ENCODE measurements around the gene HECTD2.
"Not testable (repeated sequence)": the region's sequence is repeated elsewhere in the genome, so short reads cannot be mapped to it uniquely, and the experiment has no call there.

The HECTD2 gene

DNA sequence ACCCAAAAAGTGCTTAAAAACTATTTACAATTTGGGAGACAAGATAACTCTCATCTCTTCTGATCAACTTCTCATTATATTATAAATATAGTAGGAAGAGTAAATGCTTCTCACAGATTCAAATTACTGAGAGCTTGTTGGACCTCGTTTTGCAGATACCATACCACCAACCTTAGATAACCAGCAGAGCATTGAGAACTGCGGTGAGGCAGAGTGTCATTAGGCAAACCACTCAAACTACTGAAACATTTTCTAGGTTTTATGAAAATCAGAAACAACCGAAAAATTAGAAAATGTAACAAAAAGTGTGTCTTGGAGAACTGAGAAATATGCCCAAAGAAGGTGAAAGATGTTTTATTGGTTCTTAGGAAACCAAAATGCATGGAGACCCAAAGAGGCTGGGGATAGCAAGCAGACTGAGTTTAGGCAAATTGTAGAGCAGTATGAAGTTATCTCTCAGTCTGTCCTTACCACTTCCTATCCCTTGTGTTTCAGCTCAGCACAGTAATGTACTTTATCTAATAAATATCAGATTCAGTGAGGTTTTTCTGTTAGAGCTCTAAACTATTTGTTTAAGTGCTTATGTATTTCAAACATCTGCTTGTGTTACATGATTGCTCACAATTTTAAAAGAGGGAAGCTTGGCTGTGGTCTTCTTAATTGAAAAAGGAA is 77.9 kb downstream of the HECTD2 start:
- no peak for DNase-seq

DNA sequence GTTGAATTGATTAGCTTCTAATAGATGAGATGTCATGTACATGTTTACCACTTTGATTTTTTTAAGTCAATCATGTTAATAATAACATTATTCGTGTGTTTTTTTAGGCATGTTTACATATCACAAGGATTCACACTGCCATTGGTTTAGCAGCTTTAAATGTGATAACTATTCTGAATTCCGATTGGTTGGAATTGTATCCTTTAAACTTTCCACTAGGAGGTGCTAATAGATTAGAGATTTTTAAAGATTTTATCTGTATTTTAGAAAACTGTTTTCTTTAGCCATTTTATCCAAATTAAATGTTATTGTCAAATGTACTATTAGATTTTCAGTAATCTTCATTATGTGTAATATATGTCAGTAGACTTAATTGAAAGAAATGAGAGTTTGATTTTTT is 83.2 kb downstream of the HECTD2 start:
- DNase-seq: no peak

DNA sequence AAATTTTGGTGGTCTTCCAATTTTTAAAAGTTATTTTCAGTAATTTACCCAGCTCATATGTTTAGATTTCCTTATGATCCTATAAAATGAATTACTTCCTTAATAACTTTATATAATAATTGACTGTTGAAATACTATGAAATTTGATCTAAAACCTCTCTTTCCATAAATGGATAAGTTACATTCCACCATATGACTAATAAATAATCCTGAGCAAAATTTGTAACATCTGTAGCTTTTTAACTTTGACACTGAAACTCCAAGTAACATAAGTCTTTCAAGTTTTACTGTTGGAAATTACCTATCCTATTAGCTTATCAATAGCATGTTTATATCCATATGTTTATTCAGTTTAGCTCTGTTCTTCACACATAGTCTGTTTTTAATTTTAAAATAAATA is 85.3 kb downstream of the HECTD2 start:
- DNase-seq: no peak

DNA sequence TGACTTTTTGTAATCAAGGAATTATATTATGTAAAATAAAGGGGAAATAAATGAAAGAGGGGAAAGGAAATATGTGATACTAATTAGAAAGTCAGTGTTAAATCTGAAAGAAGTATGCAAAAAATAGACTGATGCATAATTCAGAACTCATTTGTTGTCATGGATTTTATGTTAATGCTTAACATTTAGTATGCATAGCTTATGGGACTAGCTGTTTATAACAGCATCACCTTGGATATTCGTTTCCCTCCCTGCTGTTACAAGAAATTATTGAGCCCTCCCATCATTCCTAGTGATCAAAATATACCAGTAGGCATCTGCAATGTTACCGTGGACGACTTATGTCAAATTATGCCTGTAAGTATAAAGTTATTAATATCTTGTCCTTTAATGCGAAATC is 85.9 kb downstream of the HECTD2 start:
- DNase-seq: no peak

DNA sequence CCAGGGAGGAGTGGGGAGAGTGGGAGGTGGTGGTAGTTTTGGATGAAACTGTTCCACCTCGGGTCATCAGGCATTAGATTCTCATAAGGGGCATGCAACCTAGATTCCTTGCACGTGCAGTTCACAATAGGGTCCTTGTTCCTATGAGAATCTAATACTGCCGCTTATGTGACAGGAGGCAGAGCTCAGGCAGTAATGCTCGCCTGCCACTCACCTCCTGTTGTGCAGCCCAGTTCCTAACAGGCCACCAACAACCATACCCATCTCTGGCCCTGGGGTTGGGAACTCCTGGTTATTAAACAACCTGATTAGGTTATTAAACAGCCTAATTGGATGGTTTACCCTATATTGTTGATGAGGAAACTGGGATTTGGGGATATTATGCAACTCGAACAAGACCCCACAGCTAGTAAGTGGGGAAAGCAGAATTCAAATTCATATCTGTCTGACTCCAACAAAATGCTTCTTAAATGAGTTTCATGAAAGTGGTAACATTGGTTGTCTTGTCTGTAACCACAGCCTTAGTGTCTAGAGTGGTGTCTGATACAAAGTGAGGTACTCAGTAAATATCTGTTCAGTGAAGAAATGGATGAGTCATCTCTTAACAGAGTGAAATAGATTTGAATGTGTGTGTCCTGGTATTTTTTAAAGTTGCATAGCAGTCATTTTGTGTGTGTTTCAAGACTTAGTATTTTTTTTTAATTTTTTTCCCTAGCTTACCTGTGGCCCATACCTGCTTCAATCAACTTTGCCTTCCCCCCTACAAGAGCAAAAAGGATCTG is 101.6 kb downstream of the HECTD2 start:
- no peak for DNase-seq

DNA sequence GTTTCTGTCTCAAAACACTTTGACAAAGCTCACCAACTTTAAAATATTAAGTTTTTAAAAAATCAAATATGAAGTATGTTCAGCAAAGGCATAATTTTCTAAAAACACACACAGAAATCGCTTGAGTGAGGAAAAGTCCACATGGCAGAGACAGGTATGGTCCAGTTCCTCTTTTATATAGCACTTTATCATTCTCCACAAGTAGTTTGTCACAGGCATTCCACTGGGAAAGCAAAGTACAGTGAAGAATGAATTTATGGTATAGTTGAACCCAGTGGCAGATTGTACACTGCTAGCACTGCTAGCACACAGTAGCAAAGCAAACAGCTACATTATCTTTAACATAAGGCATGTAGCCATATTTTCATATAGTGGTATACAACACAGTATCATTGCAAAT is 102.3 kb downstream of the HECTD2 start:
- no peak for DNase-seq

DNA sequence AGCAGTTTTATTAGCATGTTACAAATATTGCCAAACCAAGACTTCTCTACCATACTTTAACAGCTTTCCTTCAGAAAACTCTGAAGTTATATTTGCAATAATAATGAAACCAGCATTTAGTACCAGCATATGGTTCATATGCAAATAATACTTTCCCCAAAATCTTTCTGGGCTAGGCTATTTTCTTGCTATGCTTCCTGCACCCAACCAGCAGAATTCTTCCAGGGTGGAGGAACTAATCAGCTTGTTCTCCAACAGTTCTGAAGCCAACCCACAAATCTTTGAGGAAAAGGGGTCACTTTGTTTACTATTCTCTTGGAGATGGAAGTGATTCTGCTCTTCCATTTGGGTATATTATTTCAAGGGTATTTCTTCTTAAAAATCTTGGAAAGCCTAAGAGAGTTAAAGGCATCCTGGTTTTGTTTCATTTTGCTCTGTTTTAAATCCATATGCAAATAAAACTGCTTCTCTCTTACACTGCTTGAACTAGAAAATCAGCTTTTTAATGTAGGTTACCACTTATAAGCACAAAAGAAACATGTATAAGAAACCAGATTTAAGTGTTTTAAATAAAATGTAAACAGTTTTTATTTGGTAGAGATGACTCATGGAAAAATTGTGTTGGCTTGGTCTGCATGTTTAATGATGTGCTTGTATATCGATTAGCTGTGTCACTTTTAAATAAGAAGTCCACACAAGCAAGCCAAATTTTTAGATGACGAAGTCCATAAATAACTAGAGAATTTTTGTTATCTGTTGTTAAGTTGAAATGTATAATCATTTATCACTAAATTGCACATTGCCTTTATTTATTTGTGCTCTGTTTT is 103.7 kb downstream of the HECTD2 start:
- no peak for DNase-seq

DNA sequence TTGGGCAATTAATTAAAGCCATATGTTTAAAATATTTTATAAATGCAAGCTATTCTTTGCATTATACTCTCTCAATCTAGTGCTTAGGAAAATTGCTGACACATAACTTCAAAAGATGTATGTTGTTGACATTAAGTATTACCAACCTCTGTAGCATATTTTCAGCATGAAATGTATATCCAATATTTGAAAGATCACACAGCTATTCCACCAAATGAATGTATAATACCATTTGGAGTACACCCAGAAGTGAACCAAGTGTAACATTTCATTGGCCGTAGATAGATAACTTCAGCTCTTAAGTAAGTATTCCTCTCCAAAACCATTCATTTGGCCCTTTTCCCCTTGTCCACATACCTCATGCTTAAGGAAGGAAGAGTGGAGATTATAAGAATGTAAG is 104.6 kb downstream of the HECTD2 start:
- DNase-seq: no peak

DNA sequence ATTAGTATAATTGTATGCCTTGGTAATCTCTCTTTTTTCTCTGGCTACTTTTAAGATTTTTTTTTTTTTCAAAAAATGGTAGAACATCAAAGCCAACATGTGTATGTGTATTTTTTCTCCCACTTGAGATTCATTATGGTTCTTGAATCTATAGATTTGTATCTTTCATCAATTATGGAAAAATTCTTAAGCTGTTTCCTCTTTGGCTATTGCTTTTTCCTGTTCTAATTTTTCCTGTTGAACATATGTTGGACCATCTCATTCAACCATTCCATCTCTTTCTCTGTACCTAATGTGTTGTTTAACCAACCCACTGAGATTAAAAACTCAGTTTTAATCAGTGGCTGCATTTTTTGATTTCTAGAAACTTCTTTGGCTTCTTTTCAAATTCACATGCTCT is 107.2 kb downstream of the HECTD2 start:
- no peak for DNase-seq

DNA sequence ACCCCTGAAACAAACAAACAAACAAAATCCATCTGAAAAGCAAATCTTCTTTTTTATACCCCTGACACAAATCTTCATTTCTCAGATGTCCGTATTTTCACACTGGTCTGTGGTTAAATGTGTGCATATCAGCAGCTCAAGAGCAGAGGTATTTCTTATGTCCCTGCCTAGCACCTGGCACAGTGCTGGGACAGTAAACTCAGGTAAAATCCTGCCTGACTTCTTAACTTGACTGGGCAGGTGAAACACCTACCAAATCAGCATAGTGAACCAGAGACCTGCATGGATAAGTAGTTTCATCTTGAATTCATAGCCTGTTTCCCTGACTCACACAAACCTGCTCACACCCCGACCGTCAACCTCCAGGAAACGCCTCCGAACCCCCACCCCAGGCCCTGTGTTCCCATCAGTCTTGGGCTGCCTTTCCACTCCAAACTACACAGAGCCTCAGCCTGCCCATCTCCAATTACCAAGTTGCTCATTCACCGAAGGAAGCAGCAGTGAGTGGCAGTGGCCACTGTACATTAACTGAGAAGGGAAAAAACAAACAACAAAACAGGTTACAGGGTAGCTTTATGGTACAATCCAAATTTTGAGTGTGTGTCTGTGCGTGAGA is 109.9 kb downstream of the HECTD2 start:
- DNase-seq: no peak

DNA sequence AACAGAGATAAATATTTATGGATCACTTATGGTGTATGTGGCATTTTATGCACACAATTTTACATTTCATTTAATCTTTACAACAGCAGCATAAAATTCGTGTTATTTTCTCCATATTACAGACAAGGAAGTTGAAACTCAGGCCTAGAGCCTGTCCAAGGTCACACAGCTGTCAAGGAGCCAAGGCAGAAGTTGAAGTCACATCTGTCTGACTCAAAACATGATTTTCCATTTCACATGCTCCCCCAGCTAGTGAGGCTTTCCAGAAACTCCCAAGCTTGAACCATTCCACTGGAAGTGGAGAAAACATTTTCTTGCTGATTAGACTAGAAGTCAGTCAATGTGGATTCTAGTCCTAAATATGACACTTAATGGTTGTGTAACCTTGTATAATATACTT is 110.5 kb downstream of the HECTD2 start:
- DNase-seq: no peak

DNA sequence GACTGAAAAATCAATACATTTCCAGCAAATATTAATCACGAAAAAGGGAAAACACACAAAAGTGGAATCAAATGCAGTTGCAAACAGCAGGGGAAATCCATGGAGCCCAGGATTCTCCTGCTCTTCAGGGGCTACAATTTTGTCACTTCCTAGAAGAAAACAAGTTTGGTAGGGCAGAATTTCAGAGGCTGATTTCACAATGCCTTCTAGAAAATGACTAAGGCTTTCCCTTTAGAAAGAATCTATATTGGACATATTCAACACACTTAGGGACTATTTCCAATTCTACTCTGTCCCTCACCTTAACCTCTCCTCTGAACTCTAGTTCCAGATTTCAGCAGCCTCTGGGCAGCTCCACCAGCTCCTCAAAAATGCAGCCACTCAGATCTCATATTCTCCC is 111.3 kb downstream of the HECTD2 start:
- DNase-seq: no peak

DNA sequence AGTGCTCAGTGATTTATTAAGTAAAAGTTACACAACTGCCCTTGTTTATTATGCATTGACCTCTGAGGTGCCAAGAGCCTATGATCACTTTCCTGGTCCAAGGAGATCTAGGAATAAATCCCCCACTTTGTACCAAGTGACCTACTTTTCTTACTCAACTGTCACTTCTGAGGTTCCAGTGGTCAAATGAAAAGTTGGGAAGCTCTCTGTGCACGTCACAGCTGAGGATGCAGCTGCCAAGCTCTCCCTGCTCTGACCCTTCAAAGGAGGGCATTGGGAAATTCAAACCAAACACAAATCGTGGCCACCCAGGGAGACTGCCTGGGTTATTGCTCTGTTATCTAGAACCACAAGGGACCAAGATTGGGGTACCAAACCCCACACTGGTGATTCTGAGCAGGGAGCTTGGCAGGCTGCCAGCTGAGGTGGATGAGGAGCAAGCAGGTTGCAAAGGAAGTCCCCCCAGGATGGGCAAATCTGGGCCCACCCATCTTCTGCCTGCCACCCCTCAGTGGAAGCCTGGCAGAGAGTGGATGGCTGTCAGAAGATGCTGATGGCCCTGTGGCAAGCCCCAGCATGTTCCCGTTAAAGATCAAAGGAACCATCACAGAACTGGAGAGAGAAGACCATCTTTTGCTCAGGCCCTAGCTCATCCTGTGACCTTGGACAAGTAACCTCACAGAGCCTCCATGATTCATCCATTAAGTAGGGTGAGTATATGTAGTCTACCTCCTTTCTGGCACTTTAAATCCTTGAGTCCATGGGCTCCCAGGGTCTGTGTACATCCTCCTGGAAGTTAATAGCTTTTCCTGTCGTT is 116.0 kb downstream of the HECTD2 start:
- no peak for DNase-seq

DNA sequence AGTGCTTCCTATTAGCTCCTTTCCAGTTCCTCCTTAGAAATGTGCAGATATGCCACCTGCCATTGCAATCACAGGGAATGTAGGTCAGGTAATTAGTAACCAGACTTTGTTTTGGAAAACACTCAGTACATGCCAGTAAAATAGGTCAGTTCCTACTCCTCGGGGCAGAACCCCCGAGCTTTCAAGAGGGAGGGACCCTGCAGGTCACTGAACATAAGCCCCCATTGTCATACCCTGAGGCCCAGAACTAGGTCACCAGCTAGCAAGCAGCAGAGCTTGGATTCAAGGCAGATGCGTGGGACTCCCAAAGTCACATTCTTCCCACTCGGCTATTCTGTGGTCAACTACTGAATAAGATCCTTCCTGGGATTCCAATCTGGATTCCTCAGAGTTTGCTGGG is 117.9 kb downstream of the HECTD2 start:
- DNase-seq: no peak

DNA sequence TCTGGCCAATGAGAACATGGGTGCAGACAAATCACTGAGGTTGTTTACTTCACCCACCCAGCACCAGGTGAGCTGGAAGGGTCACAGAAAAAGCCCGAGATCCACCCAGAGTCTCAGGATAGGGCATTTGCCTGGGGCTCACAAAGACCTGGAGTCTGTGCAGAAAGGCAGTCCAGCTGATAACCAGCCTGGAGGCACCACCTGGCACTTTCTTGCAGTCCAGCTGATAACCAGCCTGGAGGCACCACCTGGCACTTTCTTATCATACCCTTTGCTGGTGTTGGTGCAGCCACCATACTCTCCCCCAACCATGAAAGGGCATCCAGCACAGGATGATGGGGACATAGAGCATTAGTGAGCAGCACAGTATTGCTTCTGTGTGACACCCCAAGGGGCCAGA is 118.6 kb downstream of the HECTD2 start:
- DNase-seq: no peak

DNA sequence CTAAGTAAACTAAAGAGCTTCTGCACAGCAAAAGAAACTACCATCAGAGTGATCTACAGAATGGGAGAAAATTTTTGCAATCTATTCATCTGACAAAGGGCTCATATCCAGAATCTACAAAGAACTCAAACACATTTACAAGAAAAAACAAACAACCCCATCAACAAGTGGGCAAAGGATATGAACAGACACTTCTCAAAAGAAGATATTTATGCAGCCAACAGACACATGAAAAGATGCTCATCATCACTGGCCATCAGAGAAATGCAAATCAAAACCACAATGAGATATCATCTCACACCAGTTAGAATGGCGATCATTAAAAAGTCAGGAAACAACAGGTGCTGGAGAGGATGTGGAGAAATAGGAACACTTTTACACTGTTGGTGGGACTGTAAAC is 124.6 kb downstream of the HECTD2 start:
- DNase-seq: not testable (repeated sequence)

DNA sequence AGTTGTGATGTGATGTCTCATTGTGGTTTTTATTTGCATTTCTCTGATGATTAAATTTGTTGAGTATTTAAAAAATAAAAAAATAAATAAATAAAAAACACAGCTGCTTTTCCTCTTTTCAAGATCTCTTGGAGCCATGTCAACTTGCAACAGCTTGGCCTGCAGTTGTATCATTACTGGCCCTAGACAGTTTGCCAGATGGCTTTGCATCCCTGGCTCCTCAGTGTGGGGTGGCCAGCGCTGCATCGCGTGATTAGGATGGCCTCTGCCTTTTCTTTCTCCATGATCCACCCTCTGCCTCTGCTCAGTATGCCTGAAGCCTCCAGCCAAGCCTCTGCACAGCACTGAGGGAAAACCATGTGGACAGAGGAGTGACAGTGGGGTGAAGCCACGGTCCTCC is 126.0 kb downstream of the HECTD2 start:
- DNase-seq: no peak

DNA sequence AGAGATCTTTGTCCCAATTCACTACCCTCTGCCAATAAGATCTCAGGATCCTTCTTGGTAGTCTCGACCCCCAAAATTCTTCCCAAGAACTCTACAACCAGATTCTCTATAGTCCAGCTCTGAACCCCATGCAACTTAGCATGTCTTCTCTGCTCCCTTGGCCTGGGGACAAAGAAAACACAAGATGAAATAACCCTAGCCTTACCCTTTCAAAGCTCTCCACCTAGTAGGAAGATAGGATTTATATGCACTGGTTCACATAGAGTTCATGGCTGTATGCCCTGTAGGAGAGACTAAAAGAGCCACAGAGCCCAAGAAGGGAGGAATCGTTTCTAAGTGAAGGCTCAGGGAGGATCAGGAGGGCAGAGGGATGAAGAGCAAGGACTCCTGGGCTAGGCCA is 126.6 kb downstream of the HECTD2 start:
- no peak for DNase-seq

DNA sequence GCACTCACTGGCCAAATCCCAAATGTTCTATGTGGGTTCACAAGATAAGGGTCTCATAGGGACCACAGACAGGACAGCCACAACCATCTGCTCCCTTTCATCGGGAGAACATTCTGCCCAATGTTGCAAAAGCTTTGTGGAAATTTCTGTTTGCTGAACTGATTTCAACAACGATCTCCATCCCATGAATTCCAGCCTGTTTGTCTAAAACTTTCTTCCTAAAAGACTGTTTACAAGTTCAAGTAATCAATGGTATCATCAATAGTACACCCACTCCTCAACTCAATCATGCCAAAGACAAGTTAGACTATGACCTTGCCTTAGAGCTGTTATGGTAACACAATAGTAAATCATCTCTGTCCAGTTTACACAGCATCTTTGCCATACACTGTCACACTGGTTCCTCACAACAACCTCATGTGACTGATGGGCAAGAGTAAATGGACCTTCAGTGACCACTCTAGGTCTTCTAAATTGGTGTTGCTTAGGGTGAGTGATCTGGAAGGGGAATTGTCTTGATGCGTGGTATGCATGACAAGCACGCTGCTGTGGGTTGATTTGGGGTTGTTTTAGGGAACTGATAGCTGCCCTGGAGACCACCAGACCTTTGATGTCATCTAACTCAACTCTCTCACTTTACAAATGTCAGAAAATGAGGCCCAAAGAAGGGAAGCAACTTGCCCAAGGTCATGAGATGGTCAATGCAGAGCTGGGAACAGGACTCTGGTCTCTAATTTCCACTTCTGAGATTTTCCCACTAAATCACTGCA is 127.7 kb downstream of the HECTD2 start:
- no peak for DNase-seq

DNA sequence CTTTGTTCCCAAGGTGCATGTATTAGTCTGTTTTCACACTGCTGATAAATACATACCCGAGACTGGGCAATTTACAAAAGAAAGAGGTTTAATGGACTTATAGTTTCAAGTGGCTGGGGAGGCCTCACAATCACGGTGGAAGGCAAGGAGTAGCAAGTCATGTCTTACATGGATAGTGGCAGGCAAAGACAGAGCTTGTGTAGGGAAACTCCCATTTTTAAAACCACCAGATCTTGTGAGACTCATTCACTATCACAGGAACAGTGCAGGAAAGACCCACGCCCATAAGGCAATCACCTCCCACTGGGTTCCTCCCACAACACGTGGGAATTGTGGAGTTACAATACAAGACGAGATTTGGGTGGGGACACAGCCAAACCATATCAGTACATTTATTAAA is 129.8 kb downstream of the HECTD2 start:
- DNase-seq: no peak

DNA sequence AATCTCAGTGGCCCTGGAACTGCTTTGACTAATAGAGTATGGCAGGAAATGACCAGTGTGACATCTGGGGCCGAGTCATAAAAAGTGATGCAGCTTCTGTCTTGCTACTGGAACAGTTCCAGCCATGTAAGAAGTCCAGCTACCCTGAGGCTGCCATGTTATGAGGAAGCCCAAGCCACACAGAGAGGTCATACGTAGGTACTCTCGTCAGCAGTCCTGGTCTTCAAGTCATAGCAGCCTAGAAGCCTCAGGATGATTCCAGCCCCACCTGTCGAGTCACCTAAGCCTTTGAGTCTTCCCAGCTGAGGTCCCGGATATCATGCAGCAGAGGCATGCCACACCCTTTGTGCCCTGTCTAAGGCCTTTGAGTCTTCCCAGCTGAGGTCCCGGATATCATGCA is 130.6 kb downstream of the HECTD2 start:
- DNase-seq: no peak

DNA sequence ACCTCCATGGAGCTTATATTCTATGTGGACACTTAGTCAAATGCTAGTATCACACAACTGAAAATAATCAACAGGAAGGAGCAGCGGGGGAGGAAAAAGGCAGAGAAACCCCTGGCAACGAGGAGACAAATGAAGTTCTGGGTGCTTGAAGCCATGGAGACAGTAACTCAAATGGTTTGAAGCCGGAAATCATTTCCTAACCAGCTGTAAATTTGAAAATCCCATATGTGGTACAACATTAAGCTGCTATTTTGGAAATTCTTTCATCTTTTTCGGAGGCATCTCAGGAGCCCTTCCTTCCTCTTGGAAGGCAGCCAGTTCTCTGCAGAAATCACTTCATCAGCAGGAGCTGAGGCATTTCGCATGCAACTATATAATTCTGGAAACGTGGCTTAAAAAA is 131.3 kb downstream of the HECTD2 start:
- DNase-seq: no peak
